Mononuclear cell (primary cell): ENCODE results near the gene CACNA1S. TPM values are rescaled to one million over a fixed set of nuclear protein-coding genes. Genes with fewer than 3 reads are reported as not detected.

Experiments
- H3K27me3 ChIP-seq: 2 replicates; pipeline ENCODE4 v1.6.0; 2011; ENCODE audit warnings: low read length, control low read depth; ENCODE audit not compliant: insufficient read depth
- H3K4me1 ChIP-seq: 2 replicates; pipeline ENCODE4 v1.5.1; 2011; ENCODE audit warnings: mild to moderate bottlenecking, low read length, control low read depth; ENCODE audit not compliant: insufficient read depth
- H3K4me3 ChIP-seq: 2 replicates; pipeline ENCODE4 v1.5.1; 2011; ENCODE audit warnings: mild to moderate bottlenecking, low read length, moderate library complexity
- H3K9me3 ChIP-seq: 2 replicates; pipeline ENCODE4 v1.5.1; 2011; ENCODE audit warnings: low read depth, mild to moderate bottlenecking, control low read depth, low read length
- total RNA-seq: library from RNA; depleted of rRNA; stranded (reverse); fragments of >200 nt; gene quantifications from one replicate; pipeline ENCODE4 v1.2.3, GENCODE V29; 2012

Gene CACNA1S
- total RNA-seq, 1 donor = not detected

- no peaks in the 10 kb centered on the region for H3K4me1 ChIP-seq
- H3K27me3 ChIP-seq = no peaks in the 10 kb centered on the region
- H3K4me3 ChIP-seq = no peak overlapping the region
- H3K9me3 ChIP-seq = no peaks in the 10 kb centered on the region
Observed at GRCh38 chr1:201131398-201131797, 19.2 kb upstream of the CACNA1S start.

GRCh38 chr1:201128962-201129361 lies 16.7 kb upstream of the CACNA1S start:
- Histone ChIP-seq H3K27me3 (no peaks in the 10 kb centered on the region), H3K4me3 (no peak overlapping the region), H3K4me1 (no peaks in the 10 kb centered on the region), H3K9me3 (no peaks in the 10 kb centered on the region)

GRCh38 chr1:201128476-201128875 lies 16.2 kb upstream of the CACNA1S start:
- H3K4me1 ChIP-seq = no peaks in the 10 kb centered on the region
- no peaks in the 10 kb centered on the region for H3K9me3 ChIP-seq
- H3K27me3 ChIP-seq = no peaks in the 10 kb centered on the region
- no peak overlapping the region for H3K4me3 ChIP-seq

GRCh38 chr1:201127755-201128455 lies 15.7 kb upstream of the CACNA1S start:
- no peaks in the 10 kb centered on the region for H3K27me3 ChIP-seq
- no peaks in the 10 kb centered on the region for H3K9me3 ChIP-seq
- no peak overlapping the region for H3K4me3 ChIP-seq
- no peaks in the 10 kb centered on the region for H3K4me1 ChIP-seq

- Histone ChIP-seq H3K27me3 (no peaks in the 10 kb centered on the region), H3K4me3 (no peak within 1 kb of the TSS), H3K4me1 (no peaks in the 10 kb centered on the region), H3K9me3 (no peaks in the 10 kb centered on the region)
Observed at GRCh38 chr1:201126832-201127754, 14.9 kb upstream of the CACNA1S start, which contains the start of gene ASCL5. Gene ASCL5, minus strand, starts transcription at chr1:201127184. Its CDS starts 11,812 bp downstream, at chr1:201115372.

GRCh38 chr1:201126463-201126831 lies 14.2 kb upstream of the CACNA1S start:
- Histone ChIP-seq H3K27me3 (no peaks in the 10 kb centered on the region), H3K4me3 (no peak overlapping the region), H3K9me3 (no peaks in the 10 kb centered on the region), H3K4me1 (no peaks in the 10 kb centered on the region)

GRCh38 chr1:201125800-201126199 lies 13.6 kb upstream of the CACNA1S start:
- no peaks in the 10 kb centered on the region for H3K27me3 ChIP-seq
- no peaks in the 10 kb centered on the region for H3K9me3 ChIP-seq
- no peak overlapping the region for H3K4me3 ChIP-seq
- no peaks in the 10 kb centered on the region for H3K4me1 ChIP-seq

GRCh38 chr1:201125019-201125418 lies 12.8 kb upstream of the CACNA1S start:
- no peaks in the 10 kb centered on the region for H3K4me1 ChIP-seq
- no peak overlapping the region for H3K4me3 ChIP-seq
- H3K27me3 ChIP-seq = no peaks in the 10 kb centered on the region
- no peaks in the 10 kb centered on the region for H3K9me3 ChIP-seq

- no peak overlapping the region for H3K4me3 ChIP-seq
- H3K9me3 ChIP-seq = no peaks in the 10 kb centered on the region
- H3K4me1 ChIP-seq = peaks cover 2% of the 10 kb centered on the region
- peaks cover 3% of the 10 kb centered on the region for H3K27me3 ChIP-seq
Observed at GRCh38 chr1:201123866-201124265, 11.6 kb upstream of the CACNA1S start.

- Histone ChIP-seq H3K9me3 (no peaks in the 10 kb centered on the region), H3K27me3 (peaks cover 3% of the 10 kb centered on the region), H3K4me1 (peaks cover 2% of the 10 kb centered on the region), H3K4me3 (no peak overlapping the region)
Observed at GRCh38 chr1:201122321-201122957, 10.2 kb upstream of the CACNA1S start.

- no peaks in the 10 kb centered on the region for H3K9me3 ChIP-seq
- H3K4me1 ChIP-seq = peaks cover 3% of the 10 kb centered on the region
- no peak overlapping the region for H3K4me3 ChIP-seq
- H3K27me3 ChIP-seq = peaks cover 3% of the 10 kb centered on the region
Observed at GRCh38 chr1:201119206-201120197, 7.3 kb upstream of the CACNA1S start.

- no peaks in the 10 kb centered on the region for H3K9me3 ChIP-seq
- peaks cover 3% of the 10 kb centered on the region for H3K27me3 ChIP-seq
- peaks cover 13% of the 10 kb centered on the region for H3K4me1 ChIP-seq
- H3K4me3 ChIP-seq = no peak overlapping the region
Observed at GRCh38 chr1:201116091-201116490, 3.9 kb upstream of the CACNA1S start.

GRCh38 chr1:201115390-201115937 lies 3.2 kb upstream of the CACNA1S start:
- Histone ChIP-seq H3K27me3 (peaks cover 3% of the 10 kb centered on the region), H3K4me3 (no peak overlapping the region), H3K4me1 (peaks cover 13% of the 10 kb centered on the region), H3K9me3 (no peaks in the 10 kb centered on the region)
